Adrenal gland (tissue), 12 donors: ENCODE data around the gene SUMO1. TPM values are rescaled to one million over a fixed set of nuclear protein-coding genes. Genes with fewer than 3 reads are reported as not detected.
A peak's percentile ranks its signal among the peaks of the same experiment; 100 is the strongest.

ENCODE experiments used
- DNase-seq, 7 donors: peaks; one replicate each; pipeline ENCODE4 v3.0.0-alpha.2; 2019 to 2020
- H3K27ac ChIP-seq, 5 donors: fragments of 200-600 bp; sonication (generic) in 4 of 5; 1 replicate in 3 of 5; 2 replicates in 2 of 5; pipeline versions ENCODE4 v1.5.1 to v1.8.0; 2016 to 2020; ENCODE audit warnings: mild to moderate bottlenecking in 1 of 5
- H3K27me3 ChIP-seq: fragments of 200-600 bp; 2 replicates; pipeline ENCODE4 v1.8.0; 2021
- H3K36me3 ChIP-seq, 2 donors: fragments of 200-600 bp; replicated peaks in 1 of 2; 1 replicate in 1 of 2; 2 replicates in 1 of 2; pipeline versions ENCODE4 v1.5.1 to v1.8.0; 2018 to 2022
- H3K4me1 ChIP-seq, 2 donors: fragments of 200-600 bp; replicated peaks in 1 of 2; 1 replicate in 1 of 2; 2 replicates in 1 of 2; pipeline versions ENCODE4 v1.5.1 to v1.8.0; 2018 to 2021
- H3K4me3 ChIP-seq, 4 donors: fragments of 200-600 bp; sonication (generic) in 3 of 4; one replicate each; pipeline ENCODE4 v1.5.1; 2016 to 2018
- H3K9me3 ChIP-seq, 3 donors: fragments of 200-600 bp; sonication (generic) in 1 of 3; replicated peaks in 1 of 3; 1 replicate in 2 of 3; 2 replicates in 1 of 3; pipeline versions ENCODE4 v1.5.1 to v1.8.0; 2016 to 2021
- CTCF ChIP-seq, 6 experiments: fragments of 450-650 bp in 4 of 6; fragments of 200-600 bp in 2 of 6; sonication (generic) in 1 of 6; IDR thresholded peaks; 1 replicate in 5 of 6; 2 replicates in 1 of 6; pipeline versions ENCODE4 v1.5.1 to v1.8.0; 2016 to 2021; ENCODE audit warnings: antibody characterized with exemption in 6 of 6, mild to moderate bottlenecking in 2 of 6, moderate library complexity in 1 of 6
- POLR2A ChIP-seq, 2 donors: fragments of 450-650 bp; IDR thresholded peaks; one replicate each; pipeline ENCODE4 v1.6.1; 2017; ENCODE audit warnings: antibody characterized with exemption in 2 of 2, mild to moderate bottlenecking in 2 of 2, moderate library complexity in 1 of 2
- WGBS, 4 donors: extraction: QIAGEN DNeasy Blood & Tissue Kit in 2 of 4; methylation state at CpG; one replicate each; pipeline versions ENCODE4 v1.1.5 to v1.1.7; 2013 to 2017; 5-methylcytosine and 5-hydroxymethylcytosine counted together
- intact Hi-C, 2 donors: fragments of 100-400 bp; cut with DNase I; formaldehyde crosslinking; loops; one replicate each; pipeline versions ENCODE4 v1.14.1 to v1.15.0; 2022 to 2023
- polyA plus RNA-seq, 3 donors: library from polyadenylated mRNA; stranded (reverse); fragments of 200-250 nt in 2 of 3; fragments of 350-450 nt in 1 of 3; fragmentation: Illumina TruSeq in 1 of 3; extraction: RNeasy Lipid Tissue Mini Kit (QIAGEN cat#74804) in 1 of 3; gene quantifications; one replicate each; pipeline ENCODE4 v1.2.3, GENCODE V29; 2013 to 2014
- total RNA-seq, 9 donors: library from RNA; depleted of rRNA in 4 of 9; stranded (reverse); fragments of >200 nt in 4 of 9; fragments of 120-200 nt in 1 of 9; fragmentation: NEBNext Ultra II Directional in 1 of 9; extraction: Animal tissue kit (Norgen Biotek cat#: 25700) in 1 of 9; gene quantifications; one replicate each; pipeline versions ENCODE4 v1.1.0 to v1.2.4, GENCODE V29; 2013 to 2023
- donor health status: healthy with polysubstance abuse.
- donor health status: Bipolar disorder and iron deficiency.
- donor health status: DM: yes; HTN: yes; CAD: no.
- donor health status: DM: no; HTN: no; CAD: no.
- donor health status: DM: no; HTN: no; CAD: no.
- donor health status: DM: yes; HTN: yes; CAD: no.

Gene SUMO1
- total and polyA plus RNA-seq, 12 donors, result 53.1 to 182 (median 103) TPM

GRCh38 chr2:202178346-202178958 is 59.9 kb downstream of the SUMO1 start:
- Histone ChIP-seq H3K4me3 (no peak overlapping the region), H3K9me3 (no peaks in the 10 kb centered on the region), H3K27me3 (no peaks in the 10 kb centered on the region), H3K36me3 (no peaks in the 10 kb centered on the region), H3K27ac (no peak overlapping the region), H3K4me1 (no peaks in the 10 kb centered on the region)
- intact Hi-C loops, result loop anchor here (5.0 to 10.0 kb wide), 4 partner anchors 316 to 381 kb away; partner anchors contain the start of gene CDK15 (in 1 of the 2)
- DNase-seq, result peak; percentile 47 to 80 (median 59)
- WGBS, 4 donors, result 35 to 39% (median 37%) methylated on average over 7 of the region's 7 CpGs
- TF ChIP-seq POLR2A (IDR thresholded peaks at IDR 0.05), result no peak
- peak; percentile 69 to 87 (median 83) for TF ChIP-seq CTCF (IDR thresholded peaks at IDR 0.05)

DNA sequence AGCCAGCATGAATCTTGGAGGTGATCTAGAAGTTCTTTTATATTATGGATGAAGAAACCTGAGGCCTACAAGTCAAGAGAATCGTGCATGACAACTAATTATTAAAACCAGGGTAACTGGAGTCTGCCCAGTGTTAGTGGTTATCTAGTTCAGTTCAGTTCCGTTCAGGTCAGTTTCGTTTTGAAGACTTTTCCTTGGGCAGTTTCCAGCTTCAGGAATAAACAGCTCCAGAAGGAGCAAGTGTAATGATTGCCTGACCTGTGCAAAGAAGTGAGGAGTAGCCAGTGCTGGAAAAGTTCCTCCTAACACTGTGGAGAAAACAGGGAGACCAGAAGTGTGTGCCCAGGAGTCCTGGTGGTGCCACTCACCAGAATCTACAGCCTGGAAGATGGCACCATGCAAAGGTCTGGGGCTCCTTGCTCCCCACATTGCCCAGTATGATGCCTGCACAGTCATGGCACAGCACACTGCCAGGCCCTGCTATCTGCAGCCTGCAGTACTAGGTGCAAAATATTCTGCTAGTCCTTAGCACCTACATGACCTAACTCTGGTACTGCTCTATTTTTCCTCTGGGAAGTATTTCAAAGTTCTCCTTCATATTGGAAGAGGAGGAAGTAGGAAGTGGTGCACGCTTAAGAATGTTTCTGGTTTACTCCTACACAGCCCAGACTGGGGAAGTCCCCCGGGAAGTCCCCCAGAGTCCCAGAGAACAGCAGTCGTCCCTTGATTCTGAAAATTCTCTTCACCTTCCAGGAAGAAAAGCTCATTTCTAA is 65.8 kb downstream of the SUMO1 start:
- 62 to 72% (median 66%) methylated on average over 6 of the region's 6 CpGs for WGBS, 4 donors
- H3K4me3 ChIP-seq, result no peak overlapping the region
- TF ChIP-seq POLR2A (IDR thresholded peaks at IDR 0.05), result no peak
- TF ChIP-seq CTCF (IDR thresholded peaks at IDR 0.05), result no peak
- no peaks in the 10 kb centered on the region for H3K9me3 ChIP-seq
- no peaks in the 10 kb centered on the region for H3K36me3 ChIP-seq
- H3K27ac ChIP-seq, result no peak overlapping the region
- intact Hi-C loops, result loop anchor here (5.0 to 10.0 kb wide), 2 partner anchors 205 to 368 kb away; partner anchors contain the start of gene CDK15 (in 1 of the 2)
- no peak for DNase-seq
- no peaks in the 10 kb centered on the region for H3K4me1 ChIP-seq
- peaks cover 3% of the 10 kb centered on the region for H3K27me3 ChIP-seq

DNA sequence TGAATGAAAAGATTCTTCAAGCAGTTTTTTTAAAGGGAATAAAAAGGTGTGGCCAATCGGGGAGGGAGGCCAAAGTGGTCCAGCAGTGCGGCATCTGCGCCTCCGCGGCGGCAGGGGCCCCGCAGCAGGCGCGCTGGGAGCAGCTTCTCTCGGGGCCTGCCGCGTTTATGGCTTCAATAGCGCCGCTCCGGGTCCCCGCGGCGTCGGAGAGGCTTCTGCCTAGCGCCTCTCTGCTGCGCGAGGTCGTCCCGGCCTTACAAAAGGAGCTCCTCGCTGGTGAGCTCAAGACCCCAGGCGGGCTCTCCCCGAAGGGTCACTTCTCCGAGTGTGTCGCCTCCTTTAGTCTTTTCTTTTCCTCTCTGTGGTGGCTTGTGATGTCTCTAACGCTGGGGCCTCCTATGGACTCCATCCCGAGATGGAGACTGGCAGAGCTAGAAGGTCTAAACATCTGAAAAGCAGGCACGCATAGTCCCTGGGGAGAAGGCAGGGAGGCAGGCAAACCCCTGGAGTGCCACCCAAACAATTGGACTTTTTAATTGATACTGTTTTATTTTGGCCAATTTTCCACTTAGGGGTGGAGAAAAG is 67.1 kb downstream of the SUMO1 start:
- Histone ChIP-seq H3K4me3 (peak overlapping the region in 1 of 4 donors; percentile 7), H3K27me3 (peaks cover 3% of the 10 kb centered on the region), H3K4me1 (no peaks in the 10 kb centered on the region), H3K27ac (no peak overlapping the region), H3K9me3 (no peaks in the 10 kb centered on the region), H3K36me3 (no peaks in the 10 kb centered on the region)
- TF ChIP-seq POLR2A (IDR thresholded peaks at IDR 0.05) (no peak), CTCF (IDR thresholded peaks at IDR 0.05) (no peak)
- 21 to 28% (median 26%) methylated on average over 6 to 32 of the region's 32 CpGs for WGBS, 4 donors
- intact Hi-C loops, result loop anchor here (5.0 to 10.0 kb wide), 2 partner anchors 204 to 367 kb away; partner anchors contain the start of gene CDK15 (in 1 of the 2)
- no peak for DNase-seq

GRCh38 chr2:202169832-202170424 is 68.5 kb downstream of the SUMO1 start:
- no peak overlapping the region for H3K27ac ChIP-seq
- no peak overlapping the region for H3K4me3 ChIP-seq
- H3K27me3 ChIP-seq, result peaks cover 3% of the 10 kb centered on the region
- no peaks in the 10 kb centered on the region for H3K36me3 ChIP-seq
- TF ChIP-seq POLR2A (IDR thresholded peaks at IDR 0.05), result no peak
- no peak for DNase-seq
- H3K9me3 ChIP-seq, result no peaks in the 10 kb centered on the region
- intact Hi-C loops, result loop anchor here (5.0 to 10.0 kb wide), 2 partner anchors 203 to 365 kb away; partner anchors contain the start of gene CDK15 (in 1 of the 2)
- H3K4me1 ChIP-seq, result no peaks in the 10 kb centered on the region
- 85 to 93% (median 90%) methylated on average over 7 to 8 of the region's 8 CpGs for WGBS, 4 donors
